Thoracic aorta (tissue), 2 donors: Measurements from ENCODE around the gene COG5. TPM values are rescaled to one million over a fixed set of nuclear protein-coding genes. Genes with fewer than 3 reads are reported as not detected.

Experiments used
- ATAC-seq: fragments of 150-250 bp; one replicate; pipeline ENCODE4 v1.8.0; 2017; ENCODE audit warnings: low read depth; ENCODE audit not compliant: insufficient number of reproducible peaks, low FRiP score
- DNase-seq: peaks from one replicate; pipeline ENCODE4 v3.0.0-alpha.2; 2020; ENCODE audit warnings: low spot score
- H3K27ac ChIP-seq, 2 donors: fragments of 200-600 bp; sonication (generic); 1 replicate in 1 of 2; 2 replicates in 1 of 2; pipeline ENCODE4 v1.5.1; 2016; ENCODE audit warnings: mild to moderate bottlenecking in 2 of 2, moderate library complexity in 2 of 2
- H3K27me3 ChIP-seq: fragments of 200-600 bp; sonication (generic); replicated peaks from 2 replicates; pipeline ENCODE4 v1.6.0; 2016; ENCODE audit warnings: mild to moderate bottlenecking; ENCODE audit not compliant: insufficient read depth
- H3K36me3 ChIP-seq: fragments of 200-600 bp; sonication (generic); one replicate; pipeline ENCODE4 v1.5.1; 2016
- H3K4me1 ChIP-seq, 2 donors: fragments of 200-600 bp; sonication (generic); 1 replicate in 1 of 2; 2 replicates in 1 of 2; pipeline versions ENCODE4 v1.5.1 to v1.6.0; 2016; ENCODE audit warnings: low read depth in 2 of 2, mild to moderate bottlenecking in 1 of 2; ENCODE audit not compliant: control insufficient read depth in 1 of 2
- H3K4me3 ChIP-seq: fragments of 200-600 bp; sonication (generic); 2 replicates; pipeline ENCODE4 v1.5.1; 2016; ENCODE audit warnings: mild to moderate bottlenecking
- H3K9me3 ChIP-seq: fragments of 200-600 bp; sonication (generic); 2 replicates; pipeline ENCODE4 v1.5.1; 2016
- total RNA-seq, 2 donors: library from RNA; depleted of rRNA; stranded (reverse); fragments of >200 nt; gene quantifications; one replicate each; pipeline versions ENCODE4 v1.1.0 to v1.2.3, GENCODE V29; 2016
- TF ChIP-seq, protein P1 (sequence below): fragments of 200-600 bp; sonication (generic); IDR thresholded peaks from one replicate; pipeline ENCODE4 v1.5.1; 2019; ENCODE audit warnings: antibody characterized with exemption

The COG5 gene
- total RNA-seq, 2 donors from 2014 or later: 52.5 to 72.4 TPM

DNA sequence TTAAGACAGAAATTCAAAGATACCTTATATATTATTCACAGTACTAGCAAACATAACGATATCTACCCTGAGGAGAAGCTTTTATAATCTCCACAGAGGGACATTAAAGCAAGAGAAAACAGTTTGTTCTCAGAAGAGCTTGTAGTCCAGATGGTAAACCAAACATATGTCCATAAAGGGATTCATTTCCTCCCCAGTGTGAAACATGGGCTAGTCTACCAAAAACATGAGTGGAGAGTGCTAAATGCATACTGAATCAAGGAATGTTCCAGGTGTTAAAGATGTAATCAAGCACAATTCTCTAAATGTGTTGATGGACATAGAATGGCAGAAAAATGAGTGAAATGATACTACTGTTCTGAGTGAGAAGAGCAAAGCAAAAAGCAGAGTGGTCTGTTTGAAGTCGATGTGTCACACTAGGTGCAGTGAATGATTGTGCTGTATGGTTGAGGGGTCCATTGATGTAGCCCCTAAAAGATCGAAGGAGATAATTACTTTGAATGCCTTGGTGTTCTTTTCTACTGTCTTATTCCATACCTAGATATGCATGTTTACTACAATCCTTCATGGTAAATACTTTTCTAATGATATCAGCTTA is 41.6 kb upstream of the COG5 start:
- Histone ChIP-seq H3K27ac (no peak overlapping the region), H3K4me1 (peaks cover 8 to 27% of the 10 kb centered on the region in 2 donors), H3K27me3 (no peaks in the 10 kb centered on the region), H3K4me3 (no peak overlapping the region), H3K36me3 (no peaks in the 10 kb centered on the region), H3K9me3 (no peaks in the 10 kb centered on the region)
- no peak for ATAC-seq
- TF ChIP-seq, protein P1, sequence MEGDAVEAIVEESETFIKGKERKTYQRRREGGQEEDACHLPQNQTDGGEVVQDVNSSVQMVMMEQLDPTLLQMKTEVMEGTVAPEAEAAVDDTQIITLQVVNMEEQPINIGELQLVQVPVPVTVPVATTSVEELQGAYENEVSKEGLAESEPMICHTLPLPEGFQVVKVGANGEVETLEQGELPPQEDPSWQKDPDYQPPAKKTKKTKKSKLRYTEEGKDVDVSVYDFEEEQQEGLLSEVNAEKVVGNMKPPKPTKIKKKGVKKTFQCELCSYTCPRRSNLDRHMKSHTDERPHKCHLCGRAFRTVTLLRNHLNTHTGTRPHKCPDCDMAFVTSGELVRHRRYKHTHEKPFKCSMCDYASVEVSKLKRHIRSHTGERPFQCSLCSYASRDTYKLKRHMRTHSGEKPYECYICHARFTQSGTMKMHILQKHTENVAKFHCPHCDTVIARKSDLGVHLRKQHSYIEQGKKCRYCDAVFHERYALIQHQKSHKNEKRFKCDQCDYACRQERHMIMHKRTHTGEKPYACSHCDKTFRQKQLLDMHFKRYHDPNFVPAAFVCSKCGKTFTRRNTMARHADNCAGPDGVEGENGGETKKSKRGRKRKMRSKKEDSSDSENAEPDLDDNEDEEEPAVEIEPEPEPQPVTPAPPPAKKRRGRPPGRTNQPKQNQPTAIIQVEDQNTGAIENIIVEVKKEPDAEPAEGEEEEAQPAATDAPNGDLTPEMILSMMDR: no peak
- DNase-seq: no peak

DNA sequence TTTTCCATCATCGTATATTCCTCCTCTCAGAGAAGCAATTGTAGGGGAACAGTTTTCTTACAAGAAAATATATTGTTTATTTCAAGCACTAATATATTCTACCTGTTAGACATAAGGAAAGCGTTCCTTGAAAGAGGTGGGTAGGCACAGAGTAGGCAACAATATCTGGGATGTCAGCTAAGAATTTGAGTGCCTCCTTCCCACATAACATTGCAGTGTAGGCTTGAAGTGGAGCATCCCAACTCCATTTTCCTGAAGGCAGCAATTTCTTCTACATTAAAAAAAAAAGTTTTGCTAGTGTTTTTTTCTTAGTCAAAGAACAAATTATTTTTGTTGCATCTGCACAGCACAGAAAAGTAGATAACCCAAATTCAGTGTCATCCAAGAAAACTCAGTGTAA is 37.1 kb upstream of the COG5 start:
- H3K36me3 ChIP-seq: no peaks in the 10 kb centered on the region
- DNase-seq (no peak), ATAC-seq (no peak)
- TF ChIP-seq, protein P1: no peak
- H3K4me3 ChIP-seq: no peak overlapping the region
- H3K27ac ChIP-seq: peak overlapping the region; percentile 13 to 45
- peaks cover 10 to 34% of the 10 kb centered on the region in 2 donors for H3K4me1 ChIP-seq
- H3K27me3 ChIP-seq: no peaks in the 10 kb centered on the region
- H3K9me3 ChIP-seq: no peaks in the 10 kb centered on the region

DNA sequence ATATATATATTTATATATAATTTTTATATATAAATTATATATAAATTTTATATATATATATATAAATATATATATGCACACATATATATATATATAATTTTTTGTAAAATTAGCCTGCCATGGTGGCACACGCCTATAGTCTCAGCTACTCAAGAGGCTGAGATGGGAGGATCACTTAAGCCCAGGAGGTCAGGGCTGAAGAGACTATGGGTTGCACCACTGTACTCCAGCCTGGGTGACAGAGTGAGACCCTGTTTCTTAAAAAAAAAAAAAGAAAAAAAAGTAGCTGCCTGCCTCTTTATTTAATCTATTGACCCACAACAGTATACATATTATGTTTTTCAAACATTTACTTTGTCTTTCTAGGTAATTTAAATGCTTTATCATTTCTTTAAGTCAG is 35.5 kb upstream of the COG5 start:
- Histone ChIP-seq H3K9me3 (no peaks in the 10 kb centered on the region), H3K4me1 (peaks cover 20 to 47% of the 10 kb centered on the region in 2 donors), H3K27ac (no peak overlapping the region), H3K36me3 (no peaks in the 10 kb centered on the region), H3K27me3 (no peaks in the 10 kb centered on the region), H3K4me3 (no peak overlapping the region)
- TF ChIP-seq, protein P1: no peak
- ATAC-seq (no peak), DNase-seq (no peak)

GRCh38 chr7:107597953-107598352 is 34.2 kb upstream of the COG5 start:
- no peak overlapping the region for H3K27ac ChIP-seq
- ATAC-seq (no peak), DNase-seq (no peak)
- H3K4me3 ChIP-seq: no peak overlapping the region
- H3K27me3 ChIP-seq: no peaks in the 10 kb centered on the region
- TF ChIP-seq, protein P1: no peak
- H3K4me1 ChIP-seq: peaks cover 32 to 60% of the 10 kb centered on the region in 2 donors
- no peaks in the 10 kb centered on the region for H3K36me3 ChIP-seq
- no peaks in the 10 kb centered on the region for H3K9me3 ChIP-seq

DNA sequence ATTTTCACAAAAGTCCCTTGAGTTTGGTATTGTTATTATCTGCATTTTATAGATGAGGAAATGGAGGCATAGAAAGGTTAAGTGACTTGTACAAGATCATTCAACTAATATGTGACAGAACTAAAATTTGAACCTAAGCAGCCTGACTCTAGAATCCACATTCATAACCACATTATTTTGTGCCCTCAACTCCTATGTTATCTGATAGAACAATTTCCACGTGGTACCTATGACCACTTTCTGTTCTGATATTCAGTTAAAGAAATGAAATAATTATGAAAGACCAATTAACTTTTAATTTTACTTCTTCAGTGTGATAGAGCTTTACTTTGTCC is 33.8 kb upstream of the COG5 start:
- no peak for ATAC-seq
- no peaks in the 10 kb centered on the region for H3K27me3 ChIP-seq
- no peak for DNase-seq
- peaks cover 34 to 64% of the 10 kb centered on the region in 2 donors for H3K4me1 ChIP-seq
- H3K36me3 ChIP-seq: no peaks in the 10 kb centered on the region
- H3K27ac ChIP-seq: peak overlapping the region; percentile 76 to 94
- H3K4me3 ChIP-seq: no peak overlapping the region
- TF ChIP-seq, protein P1: no peak
- no peaks in the 10 kb centered on the region for H3K9me3 ChIP-seq
